GM06990 (cell line): ENCODE results near the gene ZNF444.

Experiments used
- DNase-seq: peaks from one replicate; pipeline ENCODE4 v3.0.0-alpha.2; 2011; ENCODE audit not compliant: insufficient read length; ENCODE audit errors: extremely low read depth
- H3K27me3 ChIP-seq: replicated peaks from 2 replicates; pipeline ENCODE4 v1.6.0; 2011; ENCODE audit warnings: low read length; ENCODE audit not compliant: control insufficient read depth, insufficient read depth
- H3K36me3 ChIP-seq: 2 replicates; pipeline ENCODE4 v1.5.1; 2011; ENCODE audit warnings: low read length; ENCODE audit not compliant: control insufficient read depth, insufficient read depth
- H3K4me3 ChIP-seq: replicated peaks from 2 replicates; pipeline ENCODE4 v1.5.1; 2011; ENCODE audit warnings: low read depth, mild to moderate bottlenecking, control low read depth, low read length
- TF ChIP-seq, protein P1 (sequence below): IDR thresholded peaks from 2 replicates; pipeline ENCODE4 v1.5.1; 2011; ENCODE audit warnings: low read length, control low read depth, mild to moderate bottlenecking, inconsistent platforms; ENCODE audit not compliant: insufficient read depth, poor library complexity, severe bottlenecking

Gene ZNF444

DNA sequence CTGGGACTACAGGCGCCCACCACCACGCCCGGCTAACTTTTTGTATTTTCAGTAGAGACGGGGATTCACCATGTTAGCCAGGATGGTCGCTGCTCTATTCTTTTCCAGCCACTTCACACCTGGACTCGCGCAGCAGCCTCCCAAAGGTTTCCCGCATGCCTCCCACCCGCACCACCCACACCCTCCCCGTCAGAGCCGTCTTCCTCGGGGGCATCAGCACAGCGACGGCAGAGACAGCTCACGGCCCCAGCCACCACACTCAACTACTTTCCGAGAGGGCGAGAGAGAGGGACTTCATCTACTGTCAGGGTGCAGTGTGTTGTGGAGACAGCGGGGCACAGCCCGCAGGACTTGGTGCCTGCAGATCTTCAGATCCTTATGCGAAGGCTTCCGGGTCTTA is 25.6 kb upstream of the ZNF444 start:
- no peak overlapping the region for H3K4me3 ChIP-seq
- H3K36me3 ChIP-seq = peaks cover 4% of the 10 kb centered on the region
- DNase-seq = no peak
- no peaks in the 10 kb centered on the region for H3K27me3 ChIP-seq
- TF ChIP-seq, protein P1, sequence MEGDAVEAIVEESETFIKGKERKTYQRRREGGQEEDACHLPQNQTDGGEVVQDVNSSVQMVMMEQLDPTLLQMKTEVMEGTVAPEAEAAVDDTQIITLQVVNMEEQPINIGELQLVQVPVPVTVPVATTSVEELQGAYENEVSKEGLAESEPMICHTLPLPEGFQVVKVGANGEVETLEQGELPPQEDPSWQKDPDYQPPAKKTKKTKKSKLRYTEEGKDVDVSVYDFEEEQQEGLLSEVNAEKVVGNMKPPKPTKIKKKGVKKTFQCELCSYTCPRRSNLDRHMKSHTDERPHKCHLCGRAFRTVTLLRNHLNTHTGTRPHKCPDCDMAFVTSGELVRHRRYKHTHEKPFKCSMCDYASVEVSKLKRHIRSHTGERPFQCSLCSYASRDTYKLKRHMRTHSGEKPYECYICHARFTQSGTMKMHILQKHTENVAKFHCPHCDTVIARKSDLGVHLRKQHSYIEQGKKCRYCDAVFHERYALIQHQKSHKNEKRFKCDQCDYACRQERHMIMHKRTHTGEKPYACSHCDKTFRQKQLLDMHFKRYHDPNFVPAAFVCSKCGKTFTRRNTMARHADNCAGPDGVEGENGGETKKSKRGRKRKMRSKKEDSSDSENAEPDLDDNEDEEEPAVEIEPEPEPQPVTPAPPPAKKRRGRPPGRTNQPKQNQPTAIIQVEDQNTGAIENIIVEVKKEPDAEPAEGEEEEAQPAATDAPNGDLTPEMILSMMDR = no peak

DNA sequence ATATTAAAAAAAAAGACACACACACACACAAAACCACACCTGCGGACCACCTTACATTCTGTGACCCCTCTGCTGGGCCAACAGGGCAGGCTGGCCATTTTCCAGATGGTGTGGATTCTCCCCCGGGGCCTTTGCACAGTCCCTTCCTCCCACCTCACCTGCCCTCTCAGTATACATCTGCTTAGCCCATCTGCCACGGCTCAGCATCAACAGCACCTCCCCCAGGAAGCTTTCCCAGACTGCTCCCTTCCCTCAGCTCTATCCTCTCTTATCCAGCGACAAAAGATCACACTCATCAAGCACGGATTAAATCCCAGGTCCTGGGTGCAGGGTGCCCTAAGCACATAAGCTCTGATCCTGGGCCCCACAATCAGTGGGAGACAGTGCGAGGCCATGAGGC is 24.5 kb upstream of the ZNF444 start:
- Histone ChIP-seq H3K4me3 (no peak overlapping the region), H3K27me3 (no peaks in the 10 kb centered on the region), H3K36me3 (peaks cover 4% of the 10 kb centered on the region)
- TF ChIP-seq, protein P1 = no peak
- DNase-seq = no peak

DNA sequence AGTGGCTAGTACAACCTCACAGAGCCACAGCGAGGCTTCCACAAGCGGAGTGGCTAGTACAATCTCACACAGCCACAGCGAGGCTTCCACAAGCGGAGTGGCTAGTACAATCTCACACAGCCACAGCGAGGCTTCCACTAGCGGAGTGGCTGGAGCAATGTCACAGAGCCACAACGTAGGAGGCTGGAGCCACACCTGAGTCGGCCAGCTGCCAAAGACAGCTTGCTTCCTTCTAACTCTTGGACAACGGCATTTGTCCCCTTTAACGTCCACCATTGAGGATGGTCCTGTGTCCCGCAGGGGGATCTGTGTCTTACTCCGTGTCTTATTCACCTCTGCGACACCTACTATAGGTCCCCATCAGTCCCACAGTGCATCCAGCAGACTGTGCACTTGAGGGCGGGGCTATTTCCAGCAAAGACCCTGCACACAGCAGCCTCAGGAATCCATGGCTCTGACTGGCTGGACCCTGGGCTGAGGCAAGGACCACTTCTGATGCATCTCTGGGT is 23.7 kb upstream of the ZNF444 start:
- Histone ChIP-seq H3K36me3 (peaks cover 4% of the 10 kb centered on the region), H3K27me3 (no peaks in the 10 kb centered on the region), H3K4me3 (no peak overlapping the region)
- TF ChIP-seq, protein P1 = no peak
- no peak for DNase-seq

DNA sequence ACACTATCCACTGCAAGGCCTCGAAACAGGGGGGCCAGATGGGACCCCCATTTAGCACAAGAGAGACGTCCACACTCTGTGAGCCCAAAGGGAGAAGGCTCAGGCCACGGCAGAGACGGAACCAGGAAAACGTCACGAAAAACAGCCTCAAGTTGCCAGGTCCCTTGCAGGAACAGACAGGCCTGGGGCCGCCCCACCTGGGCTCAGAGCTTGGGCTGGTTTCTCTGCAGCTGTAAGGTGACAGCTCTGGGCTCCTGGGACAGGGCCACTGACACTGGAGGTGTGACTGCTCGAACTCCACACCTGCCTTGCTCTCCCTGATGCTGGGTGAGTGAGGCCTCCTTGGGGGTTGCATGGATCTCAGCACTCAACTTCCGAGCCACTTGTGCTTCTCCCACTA is 23.2 kb upstream of the ZNF444 start:
- DNase-seq = no peak
- Histone ChIP-seq H3K27me3 (no peaks in the 10 kb centered on the region), H3K36me3 (peaks cover 4% of the 10 kb centered on the region), H3K4me3 (no peak overlapping the region)
- TF ChIP-seq, protein P1 = no peak

DNA sequence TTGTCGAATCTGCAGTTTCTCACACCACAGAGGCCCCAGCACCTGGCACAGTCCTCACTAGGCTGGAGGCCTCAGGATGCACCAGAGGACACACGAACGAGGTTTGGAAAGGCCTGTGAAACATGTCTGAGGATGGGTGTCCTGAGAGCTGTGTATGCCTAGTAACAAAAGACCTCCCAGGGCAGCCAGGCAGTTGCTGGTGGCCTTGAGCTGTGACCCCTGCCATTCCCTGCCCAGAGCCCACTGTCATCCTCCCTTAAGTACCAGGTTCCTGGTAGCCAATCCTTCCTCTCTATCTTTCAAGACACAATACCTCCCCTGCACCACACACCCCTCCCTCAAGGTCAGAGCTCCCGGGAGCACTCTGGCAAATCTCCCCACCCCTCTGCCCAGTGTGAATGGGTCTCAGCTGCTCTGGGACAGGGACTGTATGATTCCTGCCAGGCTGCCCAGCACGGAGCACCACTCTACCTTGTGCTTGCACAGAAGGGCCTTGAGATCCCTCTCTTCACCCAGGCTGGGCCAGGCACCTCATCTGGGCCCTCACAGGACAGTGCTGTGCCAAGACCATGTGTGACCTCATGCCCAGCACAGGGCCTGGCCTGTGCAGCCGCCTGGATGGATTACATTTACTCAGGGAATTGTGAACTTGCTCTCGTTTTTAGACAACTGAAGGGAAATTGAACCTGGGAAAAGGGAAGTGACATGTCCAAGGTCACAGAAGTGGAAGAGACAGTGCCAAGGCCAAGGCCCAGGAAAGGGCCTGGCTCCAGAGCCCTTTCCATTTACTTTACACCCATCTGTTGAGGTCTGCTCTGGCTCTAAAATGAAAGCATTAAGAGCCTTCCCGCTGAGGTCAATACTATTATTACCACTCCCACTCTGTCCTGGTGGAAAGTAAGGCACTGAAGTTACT is 22.2 kb upstream of the ZNF444 start:
- DNase-seq = no peak
- peaks cover 4% of the 10 kb centered on the region for H3K36me3 ChIP-seq
- TF ChIP-seq, protein P1 = no peak
- H3K4me3 ChIP-seq = peak overlapping the region; percentile 93
- no peaks in the 10 kb centered on the region for H3K27me3 ChIP-seq
